ENCODE measurements around the gene OR10AD1. TPM values are rescaled to one million over a fixed set of nuclear protein-coding genes. Genes with fewer than 3 reads are reported as not detected.

Gene OR10AD1
- total RNA-seq, 1 donor from 2014 or later: not detected

DNA sequence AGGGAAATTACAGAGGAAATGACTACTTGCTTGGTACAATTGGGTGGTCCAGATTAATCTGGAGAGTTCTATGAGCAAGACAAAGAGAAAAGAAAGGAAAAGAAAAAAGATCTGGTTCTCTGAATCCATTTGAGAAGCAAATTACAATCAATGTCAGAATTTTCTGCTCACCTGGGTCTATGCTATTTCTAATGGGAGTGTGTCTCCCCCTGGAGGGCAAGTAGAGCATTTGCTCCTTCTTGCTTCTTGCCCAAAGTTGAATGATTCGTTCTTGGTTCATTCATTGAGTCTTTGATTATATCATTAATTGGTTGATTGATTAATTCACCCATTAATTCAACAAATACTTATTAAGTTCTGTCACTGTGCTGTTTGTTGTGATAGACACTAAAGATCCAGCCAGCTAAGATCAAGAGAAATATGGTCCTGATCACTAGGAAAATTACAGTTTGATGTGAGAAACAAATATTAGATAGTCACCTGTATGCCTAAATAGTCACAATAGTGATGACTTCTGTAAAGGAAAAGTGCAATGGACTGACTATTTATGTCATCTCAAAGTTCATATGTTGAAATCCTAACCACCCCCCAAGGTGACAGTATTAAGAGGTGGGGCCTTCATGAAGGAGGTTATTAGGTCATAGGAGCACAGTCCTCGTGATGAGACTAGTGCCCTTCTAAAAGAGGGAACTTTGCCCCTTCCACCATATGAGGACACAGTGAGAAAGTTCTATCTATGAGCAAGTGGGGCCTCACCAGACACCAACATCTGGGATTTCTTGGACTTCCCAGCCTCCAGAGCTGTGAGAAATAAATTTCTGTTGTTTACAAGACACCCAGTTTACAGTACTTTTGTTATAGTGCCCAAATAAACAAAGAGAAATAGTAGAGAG lies 37.8 kb downstream of the OR10AD1 start:
- Mint-ChIP-seq H3K27me3 (ENCODE audit: low read depth) (peaks cover 10% of the 10 kb centered on the region), H3K4me1 (no peaks in the 10 kb centered on the region), H3K9me3 (no peaks in the 10 kb centered on the region), H3K36me3 (no peaks in the 10 kb centered on the region), H3K27ac (no peak overlapping the region), H3K4me3 (no peak overlapping the region)
- DNase-seq (ENCODE audit: low spot score in 2 of 2, unreplicated experiment in 2 of 2): no peak
- TF ChIP-seq CTCF (IDR thresholded peaks at IDR 0.05; ENCODE audit: unreplicated experiment): peak; percentile 80

DNA sequence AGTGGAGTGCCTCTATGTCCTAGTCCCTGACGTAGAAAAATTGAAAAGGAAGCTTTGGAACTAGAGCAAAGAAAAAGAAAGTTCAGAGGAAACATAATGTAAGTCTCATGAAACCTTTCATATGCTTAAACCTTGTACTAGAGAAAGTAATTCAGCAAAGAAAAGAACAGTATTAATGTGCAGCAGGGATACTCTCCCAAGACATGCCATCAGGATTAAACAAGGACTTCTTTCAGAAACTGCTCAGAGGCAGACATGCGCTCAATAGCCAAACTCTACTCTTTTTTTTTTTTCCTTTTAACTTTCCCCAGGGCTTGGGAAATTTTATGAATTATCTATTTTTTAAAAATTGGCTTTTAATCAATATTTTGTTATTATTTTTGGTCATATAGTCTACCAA lies 38.6 kb downstream of the OR10AD1 start:
- no peaks in the 10 kb centered on the region for H3K36me3 Mint-ChIP-seq
- H3K4me3 Mint-ChIP-seq: no peak overlapping the region
- DNase-seq (ENCODE audit: low spot score in 2 of 2, unreplicated experiment in 2 of 2): no peak
- H3K27me3 Mint-ChIP-seq (ENCODE audit: low read depth): peaks cover 10% of the 10 kb centered on the region
- no peaks in the 10 kb centered on the region for H3K9me3 Mint-ChIP-seq
- no peaks in the 10 kb centered on the region for H3K4me1 Mint-ChIP-seq
- H3K27ac Mint-ChIP-seq: no peak overlapping the region
- TF ChIP-seq CTCF (IDR thresholded peaks at IDR 0.05; ENCODE audit: unreplicated experiment): no peak

DNA sequence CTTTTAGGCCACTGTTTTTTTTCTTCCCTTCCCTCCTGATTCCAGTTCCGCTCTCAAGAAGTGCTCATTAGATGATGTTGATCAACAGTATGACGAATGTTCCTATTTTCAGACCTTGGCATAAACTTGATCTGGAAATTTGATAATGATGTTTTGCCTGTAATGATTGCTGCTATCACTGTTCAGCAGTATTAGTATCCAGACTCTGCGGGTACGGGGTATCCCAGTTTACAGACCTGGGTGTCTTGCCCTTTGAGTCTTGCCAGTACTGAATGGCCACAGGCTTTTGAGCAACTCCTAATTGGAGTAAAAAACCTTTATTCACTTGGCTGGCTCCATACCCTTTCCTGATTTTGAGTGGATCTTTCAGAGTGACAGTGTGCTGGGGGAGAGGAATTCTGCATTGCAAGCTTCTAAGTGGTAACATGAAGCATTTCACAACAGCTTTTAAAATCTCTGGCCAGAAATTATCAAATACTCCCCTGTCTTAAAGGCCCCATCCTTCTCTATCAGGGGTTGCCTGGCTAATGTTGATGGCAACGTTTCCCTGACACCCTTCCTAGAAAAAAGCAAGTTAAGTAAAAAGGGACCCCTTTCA lies 39.8 kb downstream of the OR10AD1 start:
- no peak for TF ChIP-seq CTCF (IDR thresholded peaks at IDR 0.05; ENCODE audit: unreplicated experiment)
- Mint-ChIP-seq H3K9me3 (no peaks in the 10 kb centered on the region), H3K4me1 (peaks cover under 1% of the 10 kb centered on the region), H3K27me3 (ENCODE audit: low read depth) (peaks cover 10% of the 10 kb centered on the region), H3K4me3 (no peak overlapping the region), H3K36me3 (no peaks in the 10 kb centered on the region), H3K27ac (no peak overlapping the region)
- DNase-seq (ENCODE audit: low spot score in 2 of 2, unreplicated experiment in 2 of 2): no peak

GRCh38 chr12:48160807-48161206 lies 42.3 kb downstream of the OR10AD1 start:
- Mint-ChIP-seq H3K27me3 (ENCODE audit: low read depth) (peaks cover 4% of the 10 kb centered on the region), H3K9me3 (no peaks in the 10 kb centered on the region), H3K27ac (no peak overlapping the region), H3K4me3 (no peak overlapping the region), H3K36me3 (no peaks in the 10 kb centered on the region), H3K4me1 (peaks cover 15% of the 10 kb centered on the region)
- TF ChIP-seq CTCF (IDR thresholded peaks at IDR 0.05; ENCODE audit: unreplicated experiment): no peak
- DNase-seq (ENCODE audit: low spot score in 2 of 2, unreplicated experiment in 2 of 2): no peak

GRCh38 chr12:48160046-48160445 lies 43.0 kb downstream of the OR10AD1 start:
- TF ChIP-seq CTCF (IDR thresholded peaks at IDR 0.05; ENCODE audit: unreplicated experiment): no peak
- Mint-ChIP-seq H3K36me3 (no peaks in the 10 kb centered on the region), H3K9me3 (no peaks in the 10 kb centered on the region), H3K4me1 (peaks cover 15% of the 10 kb centered on the region), H3K4me3 (no peak overlapping the region), H3K27ac (no peak overlapping the region), H3K27me3 (ENCODE audit: low read depth) (no peaks in the 10 kb centered on the region)
- DNase-seq (ENCODE audit: low spot score in 2 of 2, unreplicated experiment in 2 of 2): no peak
